NK-92 (cell line): ENCODE data around the gene DOLK.
A peak's percentile ranks its signal among the peaks of the same experiment; 100 is the strongest.
"Not testable (repeated sequence)": the region's sequence is repeated elsewhere in the genome, so short reads cannot be mapped to it uniquely, and the experiment has no call there.

ENCODE experiments used
- DNase-seq: peaks from one replicate; lab custom pipeline; 2025; ENCODE audit not compliant: unreplicated experiment; lab: John Stamatoyannopoulos, UW

DOLK gene

GRCh38 chr9:128947527-128948301 is at the start of gene DOLK, which contains the start of gene NUP188:
Gene DOLK (minus strand): TSS chr9:128947603. CDS start chr9:128947303, 300 bp downstream.
Gene NUP188 (plus strand): TSS chr9:128947699. CDS start chr9:128947720, 21 bp downstream.
- peak; percentile 85 for DNase-seq

- DNase-seq, result no peak
Observed at GRCh38 chr9:128995791-128996190, 48.4 kb upstream of the DOLK start.

DNA sequence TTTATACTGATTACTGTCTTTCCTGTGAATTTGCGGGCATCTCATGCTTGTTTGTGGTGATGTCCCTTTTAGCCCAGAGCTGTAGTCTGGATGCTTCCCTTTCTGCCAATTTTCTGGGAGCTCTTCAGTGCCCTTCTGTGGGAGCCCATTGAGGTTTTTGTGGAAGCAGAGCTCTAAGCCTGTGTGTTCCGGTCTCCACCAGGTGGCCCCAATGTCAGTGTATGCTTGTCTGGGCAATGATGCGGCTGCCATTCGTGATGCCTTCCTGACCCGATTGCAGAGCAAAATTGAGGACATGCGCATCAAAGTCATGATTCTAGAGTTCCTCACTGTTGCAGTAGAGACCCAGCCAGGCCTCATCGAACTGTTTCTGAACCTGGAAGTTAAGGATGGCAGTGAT is 45.6 kb upstream of the DOLK start:
- DNase-seq, result no peak

- no peak for DNase-seq
Observed at GRCh38 chr9:128987805-128988204, 40.4 kb upstream of the DOLK start.

- DNase-seq, result no peak
Observed at GRCh38 chr9:128986671-128987070, 39.3 kb upstream of the DOLK start.

- no peak for DNase-seq
Observed at GRCh38 chr9:128983536-128983935, 36.1 kb upstream of the DOLK start.

- no peak for DNase-seq
Observed at GRCh38 chr9:128979111-128979510, 31.7 kb upstream of the DOLK start.

- DNase-seq, result no peak
Observed at GRCh38 chr9:128972956-128973355, 25.6 kb upstream of the DOLK start.

- DNase-seq, result no peak
Observed at GRCh38 chr9:128969491-128969890, 22.1 kb upstream of the DOLK start.

GRCh38 chr9:128961403-128961802 is 14.0 kb upstream of the DOLK start:
- DNase-seq, result not testable (repeated sequence)

GRCh38 chr9:128947277-128947526 is 201 bp downstream of the DOLK start:
- no peak for DNase-seq

- no peak for DNase-seq
Observed at GRCh38 chr9:128946571-128947276, 679 bp downstream of the DOLK start.

DNA sequence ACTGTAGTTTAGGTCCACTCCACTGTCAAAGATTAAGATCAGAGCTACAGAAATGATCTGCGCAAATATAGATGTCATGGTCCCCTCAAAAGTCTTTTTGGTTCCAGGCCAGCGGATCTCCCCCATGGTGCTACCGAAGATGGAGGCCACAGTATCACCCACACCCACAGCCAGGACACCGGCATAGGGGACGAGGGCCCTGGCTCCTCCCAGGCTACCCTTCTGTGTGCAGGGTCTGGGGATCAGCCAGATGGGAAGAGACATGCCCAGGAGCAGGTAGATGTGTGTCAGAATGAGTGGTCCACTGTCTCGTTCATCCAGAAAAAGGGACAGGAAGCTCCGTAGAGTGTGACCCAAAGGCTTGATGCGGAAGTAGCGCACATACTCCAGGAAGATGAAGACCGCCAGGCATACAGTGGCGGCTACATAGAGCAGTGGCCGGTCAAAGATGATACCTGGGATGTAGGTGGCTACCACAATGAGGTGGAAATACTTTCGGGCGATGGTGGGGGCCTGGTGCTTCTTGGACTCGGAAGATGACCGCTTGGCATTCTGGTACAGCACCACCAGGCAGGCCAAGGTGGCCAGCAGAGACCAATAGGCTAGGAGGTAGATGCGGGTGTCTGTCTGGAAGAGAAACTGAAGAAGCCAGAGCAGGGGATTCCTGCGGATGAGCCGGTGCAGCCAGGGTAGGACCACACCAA is 1.5 kb downstream of the DOLK start:
- no peak for DNase-seq

DNA sequence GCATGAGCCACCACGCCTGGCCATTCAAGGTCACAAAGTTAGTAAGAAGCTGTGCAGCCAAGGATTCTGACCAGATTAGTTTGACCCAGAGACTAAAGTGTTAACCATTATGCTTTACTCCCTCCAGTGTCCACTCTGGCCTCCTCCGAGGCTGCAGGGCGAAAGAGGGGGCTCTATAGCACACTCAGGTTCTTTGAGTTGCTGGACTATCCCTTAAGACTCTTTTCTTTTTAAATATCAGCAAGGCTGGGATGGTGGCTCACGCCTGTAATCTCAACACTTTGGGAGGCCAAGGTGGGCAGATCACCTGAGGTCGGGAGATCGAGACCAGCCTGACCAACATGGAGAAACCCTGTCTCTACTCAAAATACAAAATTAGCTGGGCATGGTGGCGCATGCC is 2.4 kb downstream of the DOLK start:
- DNase-seq, result not testable (repeated sequence)

DNA sequence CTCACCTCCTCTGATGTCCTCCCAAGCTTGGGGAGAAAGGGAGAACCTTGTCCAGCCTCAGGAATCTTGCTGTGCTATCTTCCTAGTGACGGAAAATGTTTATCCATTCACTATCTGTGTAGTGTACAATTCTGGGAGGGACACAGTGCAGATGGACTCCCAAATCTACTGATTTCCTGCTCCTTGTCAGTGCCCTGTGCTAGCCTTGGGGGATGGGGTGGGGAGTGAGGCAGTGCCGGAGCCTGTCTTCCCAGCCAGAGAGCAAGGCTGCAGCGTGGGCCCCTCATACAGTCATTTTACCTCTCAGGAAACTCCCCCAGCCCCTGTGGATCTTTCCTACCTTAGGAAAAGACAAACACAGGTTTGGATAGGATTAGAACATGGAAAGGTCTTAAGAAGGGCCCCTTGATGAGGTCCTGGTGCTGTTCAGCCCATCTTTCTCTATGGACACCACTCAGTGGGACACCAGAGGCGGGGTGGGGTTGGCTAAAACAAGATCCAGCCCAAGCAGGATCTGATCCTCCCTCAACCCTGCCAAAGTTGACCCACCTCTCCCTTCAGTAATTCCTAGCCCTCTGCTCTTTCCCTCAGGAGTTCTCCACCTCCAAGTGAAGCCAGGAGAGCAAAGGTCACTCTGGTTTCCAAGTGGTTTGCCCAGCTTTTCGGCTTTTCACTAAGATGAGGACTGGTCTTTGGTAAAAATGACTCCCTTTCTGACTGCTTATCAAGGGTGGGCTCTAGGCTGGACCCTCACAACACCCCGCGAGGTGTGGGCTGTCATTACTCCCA is 3.4 kb downstream of the DOLK start:
- no peak for DNase-seq

GRCh38 chr9:128940946-128941755 is 6.3 kb downstream of the DOLK start:
- no peak for DNase-seq

GRCh38 chr9:128940271-128940921 is 7.0 kb downstream of the DOLK start:
- no peak for DNase-seq

DNA sequence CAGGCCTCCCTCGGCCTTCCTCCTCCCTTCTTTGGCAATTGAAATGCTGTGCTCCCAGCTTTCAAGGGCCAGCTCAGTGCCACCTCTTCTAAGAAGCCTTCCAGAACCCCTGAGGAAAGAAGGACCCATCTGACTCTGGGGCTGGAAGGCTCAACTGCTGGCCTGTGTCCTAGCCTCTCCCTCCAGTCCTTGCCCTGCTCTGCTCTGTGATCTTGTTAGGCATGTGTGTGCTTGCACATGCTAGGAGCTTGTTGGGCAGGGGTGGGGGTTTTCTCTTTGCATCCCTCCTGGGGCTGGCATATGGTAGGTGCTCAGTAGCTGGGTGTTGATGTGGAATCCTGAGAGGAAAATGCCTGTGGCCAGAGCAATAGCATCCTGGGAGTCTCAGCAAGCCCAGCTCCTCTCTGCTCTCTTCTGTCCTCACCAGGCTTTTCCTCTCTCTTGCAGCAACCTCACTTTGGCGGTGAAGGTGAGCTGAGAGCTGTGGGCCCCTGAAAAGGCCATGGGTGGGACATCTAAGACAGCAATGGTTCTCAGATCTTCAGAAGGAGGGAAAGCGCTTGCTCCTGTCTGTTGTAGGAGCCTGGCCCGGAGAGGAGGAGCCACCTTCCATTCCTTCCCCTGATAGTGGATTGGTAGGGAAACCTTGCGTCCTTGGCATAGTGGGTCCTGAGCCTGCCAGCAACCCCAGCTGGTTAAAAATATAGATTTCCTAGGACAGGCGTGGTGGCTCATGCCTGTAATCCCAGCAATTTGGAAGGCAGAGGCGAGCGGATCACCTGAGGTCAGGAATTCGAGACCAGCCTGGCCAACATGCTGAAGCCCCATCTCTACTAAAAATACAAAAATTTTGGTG is 9.9 kb downstream of the DOLK start:
- no peak for DNase-seq
